NT2/D1 (cell line): ENCODE measurements around the gene CTNNA3.

ENCODE experiments used
- DNase-seq: peaks from one replicate; pipeline ENCODE4 v3.0.0-alpha.2; 2011; ENCODE audit warnings: low read depth, low spot score
- H3K27me3 ChIP-seq: 2 replicates; pipeline ENCODE4 v1.6.0; 2011; ENCODE audit warnings: mild to moderate bottlenecking; ENCODE audit not compliant: insufficient read length, insufficient read depth
- H3K36me3 ChIP-seq: 2 replicates; pipeline ENCODE4 v1.6.1; 2011; ENCODE audit warnings: mild to moderate bottlenecking, low read length, mixed read lengths; ENCODE audit not compliant: insufficient read depth, insufficient read length
- H3K4me1 ChIP-seq: 2 replicates; pipeline ENCODE4 v1.5.1; 2011; ENCODE audit not compliant: insufficient read depth, insufficient read length
- H3K4me3 ChIP-seq: 2 replicates; pipeline ENCODE4 v1.5.1; 2011; ENCODE audit warnings: low read depth; ENCODE audit not compliant: insufficient read length
- H3K9ac ChIP-seq: 2 replicates; pipeline ENCODE4 v1.6.0; 2011; ENCODE audit warnings: low read depth; ENCODE audit not compliant: insufficient read length
- H3K9me3 ChIP-seq: 2 replicates; pipeline ENCODE4 v1.5.1; 2011; ENCODE audit warnings: mild to moderate bottlenecking, low read length; ENCODE audit not compliant: insufficient read depth
- SUZ12 ChIP-seq: IDR thresholded peaks from 2 replicates; pipeline ENCODE4 v1.6.1; 2011; ENCODE audit not compliant: insufficient read length, insufficient read depth; ENCODE audit errors: extremely low read depth
- YY1 ChIP-seq: IDR thresholded peaks from 2 replicates; pipeline ENCODE4 v1.6.1; 2011; ENCODE audit not compliant: insufficient read length, insufficient read depth
- ZNF274 ChIP-seq: IDR thresholded peaks from 2 replicates; pipeline ENCODE4 v1.6.1; 2011; ENCODE audit warnings: mild to moderate bottlenecking, low read depth, low read length

The CTNNA3 gene

DNA sequence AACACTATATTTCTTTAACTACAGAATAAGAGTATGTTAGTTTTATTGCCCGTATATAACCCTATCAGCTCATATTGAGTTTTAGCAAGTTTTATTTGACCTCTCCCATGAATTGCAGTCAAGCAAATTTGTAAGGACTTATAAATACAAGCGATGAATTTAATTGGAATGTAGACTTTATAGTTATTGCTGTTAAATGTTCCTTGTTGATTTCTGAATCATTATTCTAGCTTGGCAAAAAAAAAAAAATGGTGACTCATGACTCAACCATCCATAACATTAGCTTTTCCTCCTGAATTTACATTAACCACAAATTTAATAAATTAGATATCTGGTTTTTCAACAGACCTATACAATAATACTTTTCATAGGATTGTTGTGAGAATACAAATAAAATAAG, 1104.1 kb downstream of the CTNNA3 start:
- Histone ChIP-seq H3K27me3 (no peaks in the 10 kb centered on the region), H3K36me3 (no peaks in the 10 kb centered on the region), H3K9ac (no peak overlapping the region), H3K4me1 (no peaks in the 10 kb centered on the region), H3K9me3 (no peaks in the 10 kb centered on the region), H3K4me3 (no peak overlapping the region)
- TF ChIP-seq YY1 = no peak
- TF ChIP-seq SUZ12 = no peak
- TF ChIP-seq ZNF274 = no peak
- DNase-seq = no peak

DNA sequence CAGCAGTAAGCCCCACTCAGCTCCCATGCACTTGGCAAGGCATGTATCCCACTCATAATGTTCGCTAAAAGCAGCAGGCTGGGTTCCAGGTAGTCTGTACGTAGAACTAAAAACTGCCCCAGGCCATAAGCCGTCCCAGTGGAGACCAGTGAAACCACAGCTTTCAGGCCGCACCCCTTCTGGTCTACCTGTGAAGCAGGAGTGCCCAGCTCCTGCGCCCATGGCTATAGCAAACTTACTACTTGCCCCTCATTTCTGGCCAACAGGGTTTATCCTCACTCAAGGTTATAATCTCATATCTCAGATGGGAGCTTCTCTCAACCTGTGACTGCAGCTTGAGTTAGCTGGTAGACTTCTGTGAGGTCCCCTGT, 1108.3 kb downstream of the CTNNA3 start:
- no peak for DNase-seq
- Histone ChIP-seq H3K4me3 (no peak overlapping the region), H3K36me3 (no peaks in the 10 kb centered on the region), H3K9me3 (no peaks in the 10 kb centered on the region), H3K27me3 (no peaks in the 10 kb centered on the region), H3K9ac (no peak overlapping the region), H3K4me1 (no peaks in the 10 kb centered on the region)
- TF ChIP-seq ZNF274 (no peak), YY1 (no peak), SUZ12 (no peak)

DNA sequence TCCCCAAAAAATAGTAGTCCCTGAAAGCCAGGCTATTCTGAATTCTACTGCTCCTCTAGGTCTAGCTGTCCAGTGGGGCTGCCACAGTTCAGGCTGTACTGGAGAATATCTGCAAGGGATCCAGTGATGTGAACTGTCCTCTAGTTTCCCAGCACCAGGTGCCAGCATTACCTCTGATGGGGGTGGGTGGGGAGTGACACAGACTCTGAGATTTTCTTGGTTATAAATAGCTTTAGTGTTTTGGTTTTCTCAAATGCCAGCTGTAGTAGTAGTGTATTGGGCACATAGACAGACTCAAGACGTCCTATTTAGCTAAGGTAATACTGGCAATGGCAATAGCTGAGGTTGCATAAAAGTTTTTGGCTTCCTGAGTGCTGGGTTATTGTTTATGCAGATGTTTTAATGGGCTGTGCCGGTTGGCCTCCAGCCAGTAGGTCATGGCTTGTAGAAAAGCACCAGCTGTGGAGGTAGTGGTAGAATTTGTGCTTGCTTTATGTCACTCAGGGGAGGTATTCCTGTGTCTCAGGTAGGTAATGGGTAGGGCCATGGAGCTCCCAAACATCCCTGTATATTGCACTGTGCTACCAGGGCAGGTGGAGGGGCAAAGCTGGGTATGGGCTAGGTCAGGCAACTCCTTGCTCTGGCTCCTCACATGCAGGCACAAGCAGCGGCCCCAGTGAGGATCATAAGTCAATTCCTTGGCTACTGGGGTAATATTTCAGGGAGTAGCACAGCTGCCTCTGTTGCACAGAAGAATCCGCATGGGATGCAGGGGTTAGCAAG, 1108.9 kb downstream of the CTNNA3 start:
- DNase-seq = no peak
- H3K27me3 ChIP-seq = no peaks in the 10 kb centered on the region
- TF ChIP-seq YY1 (no peak), ZNF274 (no peak), SUZ12 (no peak)
- H3K9ac ChIP-seq = no peak overlapping the region
- no peaks in the 10 kb centered on the region for H3K9me3 ChIP-seq
- no peaks in the 10 kb centered on the region for H3K36me3 ChIP-seq
- no peaks in the 10 kb centered on the region for H3K4me1 ChIP-seq
- H3K4me3 ChIP-seq = no peak overlapping the region

DNA sequence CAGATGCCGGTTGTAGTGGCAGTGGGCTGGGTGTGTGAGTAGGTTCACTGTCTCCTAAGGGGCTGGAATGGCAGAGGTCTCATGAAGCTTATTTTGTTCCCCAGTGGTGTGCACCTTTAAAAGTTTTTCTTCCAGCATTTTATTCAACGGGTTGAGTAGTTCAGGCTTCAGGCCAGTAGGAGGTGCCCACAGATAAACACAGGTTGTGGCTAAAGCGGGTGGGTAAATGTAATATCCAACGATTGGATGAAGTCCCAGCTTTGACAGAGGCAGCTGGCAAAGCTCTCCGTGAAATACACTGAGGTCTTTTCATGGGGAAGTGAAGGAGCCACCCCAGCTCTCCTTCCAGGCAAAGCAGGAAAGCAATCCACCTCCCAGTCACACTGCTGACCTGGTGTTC, 1109.9 kb downstream of the CTNNA3 start:
- Histone ChIP-seq H3K27me3 (no peaks in the 10 kb centered on the region), H3K4me3 (no peak overlapping the region), H3K9me3 (no peaks in the 10 kb centered on the region), H3K36me3 (no peaks in the 10 kb centered on the region), H3K9ac (no peak overlapping the region), H3K4me1 (no peaks in the 10 kb centered on the region)
- TF ChIP-seq SUZ12 (no peak), YY1 (no peak), ZNF274 (no peak)
- DNase-seq = no peak

DNA sequence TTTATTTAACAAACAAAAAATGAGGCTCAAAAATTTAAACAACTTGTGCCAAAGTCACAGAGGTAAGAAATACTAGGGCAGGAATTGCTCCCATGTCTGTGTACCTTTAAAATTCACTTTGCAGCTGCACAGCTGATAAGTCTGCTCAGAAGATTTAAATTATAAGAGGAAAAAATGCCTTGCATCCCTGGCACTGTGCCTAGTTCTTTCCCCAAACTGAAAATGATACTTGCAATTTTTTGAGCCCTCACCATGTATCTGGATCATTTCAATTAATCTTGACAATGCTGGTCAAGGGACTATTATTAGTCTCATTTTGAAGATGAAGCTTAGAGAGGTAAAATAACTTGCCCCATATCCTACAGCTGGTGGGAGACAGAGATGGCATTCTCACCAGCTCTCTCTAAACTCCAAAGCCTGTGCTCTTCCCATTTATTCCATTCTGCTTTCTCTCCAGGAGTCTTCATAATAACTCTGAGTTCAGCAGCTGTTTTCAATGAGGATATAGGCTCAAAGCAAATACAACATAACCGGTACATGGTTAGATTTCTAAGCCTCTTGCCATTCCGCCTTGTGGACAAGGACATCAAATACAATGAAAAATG, 1120.6 kb downstream of the CTNNA3 start:
- no peak for DNase-seq
- Histone ChIP-seq H3K27me3 (no peaks in the 10 kb centered on the region), H3K9ac (no peak overlapping the region), H3K4me1 (no peaks in the 10 kb centered on the region), H3K4me3 (no peak overlapping the region), H3K9me3 (no peaks in the 10 kb centered on the region), H3K36me3 (no peaks in the 10 kb centered on the region)
- TF ChIP-seq SUZ12 = no peak
- no peak for TF ChIP-seq YY1
- no peak for TF ChIP-seq ZNF274

DNA sequence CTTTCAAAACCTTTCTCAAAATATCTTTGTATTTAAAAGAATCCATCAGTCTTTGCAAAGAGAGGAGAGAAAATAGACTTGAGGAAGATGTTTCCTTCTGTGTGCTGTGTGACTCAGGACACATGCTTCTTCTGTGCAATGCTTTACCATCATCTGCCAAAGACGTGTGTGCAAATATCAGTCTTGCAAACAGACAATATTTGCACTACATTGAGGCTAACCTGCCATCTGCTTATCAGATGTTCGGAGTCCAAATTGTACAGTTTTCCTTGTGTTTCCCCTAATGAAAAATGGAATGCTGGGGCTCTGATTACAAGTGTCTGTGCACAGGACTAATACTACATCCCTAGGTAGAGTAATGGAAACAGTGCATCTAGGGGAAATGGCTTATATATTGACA, 1123.3 kb downstream of the CTNNA3 start:
- H3K27me3 ChIP-seq = no peaks in the 10 kb centered on the region
- no peaks in the 10 kb centered on the region for H3K9me3 ChIP-seq
- TF ChIP-seq SUZ12 (no peak), ZNF274 (no peak), YY1 (no peak)
- no peaks in the 10 kb centered on the region for H3K36me3 ChIP-seq
- DNase-seq = no peak
- H3K9ac ChIP-seq = no peak overlapping the region
- H3K4me3 ChIP-seq = no peak overlapping the region
- no peaks in the 10 kb centered on the region for H3K4me1 ChIP-seq

DNA sequence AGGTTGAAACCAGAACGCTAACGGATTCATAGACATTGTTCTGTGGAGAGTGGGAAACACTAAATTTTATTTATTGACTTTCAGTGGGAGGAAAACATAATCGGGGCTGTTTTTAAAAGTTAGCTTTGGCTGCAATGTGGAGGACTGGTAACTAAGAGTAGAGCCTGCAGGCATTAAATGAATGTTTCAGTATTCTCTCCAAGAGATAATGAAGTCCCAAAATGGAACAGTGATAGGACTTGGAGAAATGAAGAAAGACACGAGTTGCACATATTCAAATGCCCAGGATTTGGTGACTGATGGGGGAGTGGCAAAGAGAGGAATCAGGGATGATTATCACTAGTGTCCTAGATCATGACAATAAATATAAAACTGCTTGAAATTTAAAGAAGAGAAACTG, 1130.0 kb downstream of the CTNNA3 start:
- Histone ChIP-seq H3K9ac (no peak overlapping the region), H3K36me3 (no peaks in the 10 kb centered on the region), H3K4me1 (no peaks in the 10 kb centered on the region), H3K4me3 (no peak overlapping the region), H3K9me3 (no peaks in the 10 kb centered on the region), H3K27me3 (no peaks in the 10 kb centered on the region)
- no peak for TF ChIP-seq YY1
- no peak for TF ChIP-seq SUZ12
- no peak for TF ChIP-seq ZNF274
- DNase-seq = no peak
